Measurements from ENCODE around the gene INTS11. TPM values are rescaled to one million over a fixed set of nuclear protein-coding genes. Genes with fewer than 3 reads are reported as not detected.

The INTS11 gene
- total and polyA plus RNA-seq, 2 donors (not counting 1 experiment from before 2014, with no cell fraction given) = 149 to 245 TPM

- Mint-ChIP-seq H3K27ac (no peak overlapping the region), H3K9me3 (ENCODE audit: insufficient read depth) (no peaks in the 10 kb centered on the region), H3K4me3 (peak overlapping the region; percentile 34), H3K27me3 (no peaks in the 10 kb centered on the region), H3K4me1 (peaks cover 25% of the 10 kb centered on the region)
- Histone ChIP-seq H4K20me1 (ENCODE audit: control insufficient read depth, insufficient read depth, low read length, poor library complexity, severe bottlenecking) (peaks cover 25% of the 10 kb centered on the region), H3K4me1 (ENCODE audit: control insufficient read depth in 2 of 2, insufficient read depth in 2 of 2, low read length in 2 of 2) (peaks cover 20 to 41% of the 10 kb centered on the region in 2 donors), H3K9me3 (ENCODE audit: control extremely low read depth in 1 of 3, control insufficient read depth in 2 of 3, insufficient read depth in 1 of 3, low read length in 2 of 3) (peaks cover 0 to 16% (median 0%) of the 10 kb centered on the region in 3 donors), H3K4me3 (ENCODE audit: control extremely low read depth in 1 of 5, extremely low read depth in 1 of 5, insufficient read depth in 1 of 5, low read depth in 2 of 5, low read length in 4 of 5) (no peak overlapping the region), H2AFZ (ENCODE audit: insufficient read depth, low read depth, low read length, poor library complexity, severe bottlenecking) (no peak overlapping the region), H3K36me3 (replicated peaks in 1 of 2; ENCODE audit: control extremely low read depth in 1 of 2, control insufficient read depth in 1 of 2, extremely low read depth in 1 of 2, insufficient read depth in 2 of 2, low read length in 1 of 2) (peaks cover 0 to 4% of the 10 kb centered on the region in 2 experiments), H3K9ac (ENCODE audit: low read length) (no peak overlapping the region), H3K27ac (ENCODE audit: low read length in 2 of 2) (no peak overlapping the region), H3K4me2 (replicated peaks; ENCODE audit: low read depth, low read length, poor library complexity, severe bottlenecking) (no peak overlapping the region), H3K79me2 (ENCODE audit: control insufficient read depth, insufficient read depth, low read length) (peaks cover 30% of the 10 kb centered on the region), H3K27me3 (replicated peaks in 1 of 4; ENCODE audit: control extremely low read depth in 1 of 4, control insufficient read depth in 3 of 4, insufficient read depth in 4 of 4, low read length in 3 of 4) (no peaks in the 10 kb centered on the region)
- no peak for TF ChIP-seq EZH2 (IDR thresholded peaks at IDR 0.05; ENCODE audit: borderline replicate concordance, insufficient read depth, low read depth, low read length, poor library complexity, severe bottlenecking)
- no peak for TF ChIP-seq CTCF (IDR thresholded peaks at IDR 0.05)
- 94% methylated on average over 40 of the region's 40 CpGs for WGBS (ENCODE audit: insufficient coverage)
- ATAC-seq (ENCODE audit: low read depth) = no peak
- intact Hi-C loops (cut with micrococcal nuclease) = no loop called here
- no peak for DNase-seq
- ChIA-PET CTCF (no interaction called here), POLR2A (no interaction called here)
Measured at GRCh38 chr1:1327291-1327690, 2.8 kb upstream of the INTS11 start.

DNA sequence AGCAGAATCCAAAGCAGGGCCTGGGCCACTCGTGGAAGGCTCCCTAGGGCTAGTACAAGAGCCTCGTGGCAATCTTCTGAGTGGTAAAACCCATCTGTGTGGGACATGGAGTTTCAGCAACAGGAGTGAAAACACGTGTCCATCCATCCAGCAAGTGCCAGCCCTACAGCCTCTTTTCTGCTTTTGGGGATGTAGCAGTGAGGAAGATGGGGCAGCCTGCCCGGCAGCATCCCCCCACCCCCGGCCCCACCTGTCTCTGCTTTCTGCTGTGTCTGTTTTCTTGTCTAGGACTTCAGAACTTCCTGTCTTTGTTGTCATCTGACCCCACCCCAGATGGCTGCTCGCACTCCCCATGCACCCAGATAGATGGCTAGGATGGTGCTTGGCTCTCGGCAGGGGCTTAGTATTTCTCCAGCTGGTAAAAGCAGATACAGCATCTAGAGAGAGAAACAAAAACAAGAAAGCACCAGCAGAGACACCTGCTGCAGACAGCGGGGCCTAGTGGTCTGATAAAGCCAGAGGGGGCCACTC is 1.7 kb upstream of the INTS11 start:
- Histone ChIP-seq H3K4me3 (ENCODE audit: control extremely low read depth in 1 of 5, extremely low read depth in 1 of 5, insufficient read depth in 1 of 5, low read depth in 2 of 5, low read length in 4 of 5) (no peak overlapping the region), H3K27ac (ENCODE audit: low read length in 2 of 2) (no peak overlapping the region), H3K9me3 (ENCODE audit: control extremely low read depth in 1 of 3, control insufficient read depth in 2 of 3, insufficient read depth in 1 of 3, low read length in 2 of 3) (peaks cover 0 to 15% (median 0%) of the 10 kb centered on the region in 3 donors), H2AFZ (ENCODE audit: insufficient read depth, low read depth, low read length, poor library complexity, severe bottlenecking) (no peak overlapping the region), H3K36me3 (replicated peaks in 1 of 2; ENCODE audit: control extremely low read depth in 1 of 2, control insufficient read depth in 1 of 2, extremely low read depth in 1 of 2, insufficient read depth in 2 of 2, low read length in 1 of 2) (peaks cover 0 to 4% of the 10 kb centered on the region in 2 experiments), H3K4me1 (ENCODE audit: control insufficient read depth in 2 of 2, insufficient read depth in 2 of 2, low read length in 2 of 2) (peaks cover 20 to 44% of the 10 kb centered on the region in 2 donors), H3K9ac (ENCODE audit: low read length) (peak overlapping the region; percentile 95), H3K27me3 (replicated peaks in 1 of 4; ENCODE audit: control extremely low read depth in 1 of 4, control insufficient read depth in 3 of 4, insufficient read depth in 4 of 4, low read length in 3 of 4) (no peaks in the 10 kb centered on the region), H3K79me2 (ENCODE audit: control insufficient read depth, insufficient read depth, low read length) (peaks cover 42% of the 10 kb centered on the region), H4K20me1 (ENCODE audit: control insufficient read depth, insufficient read depth, low read length, poor library complexity, severe bottlenecking) (peaks cover 37% of the 10 kb centered on the region), H3K4me2 (replicated peaks; ENCODE audit: low read depth, low read length, poor library complexity, severe bottlenecking) (peak overlapping the region; percentile 99)
- Mint-ChIP-seq H3K27me3 (no peaks in the 10 kb centered on the region), H3K4me3 (peak overlapping the region; percentile 76), H3K27ac (peak overlapping the region; percentile 20), H3K9me3 (ENCODE audit: insufficient read depth) (no peaks in the 10 kb centered on the region), H3K4me1 (peaks cover 33% of the 10 kb centered on the region)
- no peak for DNase-seq
- no peak for ATAC-seq (ENCODE audit: low read depth)
- intact Hi-C loops (cut with micrococcal nuclease) = no loop called here
- ChIA-PET CTCF (no interaction called here), POLR2A (interaction anchor here (0.5 kb wide), 1 partner anchor 292 kb away, joined by 11 read pairs; no protein-coding TSS in a partner anchor)
- WGBS (ENCODE audit: insufficient coverage) = 92% methylated on average over 6 of the region's 8 CpGs
- TF ChIP-seq CTCF (IDR thresholded peaks at IDR 0.05) (no peak), EZH2 (IDR thresholded peaks at IDR 0.05; ENCODE audit: borderline replicate concordance, insufficient read depth, low read depth, low read length, poor library complexity, severe bottlenecking) (no peak)
